ENCODE measurements around the gene FARSB. TPM values are rescaled to one million over a fixed set of nuclear protein-coding genes. Genes with fewer than 3 reads are reported as not detected.
"Not testable (repeated sequence)": the region's sequence is repeated elsewhere in the genome, so short reads cannot be mapped to it uniquely, and the experiment has no call there.

Gene FARSB
- total and polyA plus RNA-seq, 4 donors: 9.5 to 17.0 (median 15.5) TPM

DNA sequence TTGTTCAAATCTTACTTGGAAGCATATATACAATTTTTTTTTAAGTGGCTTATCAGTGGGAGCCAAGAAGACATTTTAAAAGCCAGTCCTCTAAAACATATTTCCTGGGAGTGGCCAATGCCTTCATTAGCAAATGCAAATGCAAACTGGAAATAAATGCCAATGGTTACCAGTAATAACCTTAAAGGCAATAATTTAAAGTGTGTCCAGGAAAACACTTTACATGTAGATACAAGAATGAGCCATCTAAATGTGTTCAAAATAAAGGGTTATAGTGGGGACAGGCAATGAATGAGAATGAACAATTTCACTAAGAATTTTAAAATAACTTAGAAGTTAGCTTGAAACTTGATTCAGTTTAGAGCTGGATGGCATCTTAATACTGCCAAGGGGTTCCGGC is 64.2 kb downstream of the FARSB start:
- H3K4me1 ChIP-seq (ENCODE audit: control insufficient read depth in 5 of 5, insufficient read depth in 5 of 5, low read length in 5 of 5): no peaks in the 10 kb centered on the region
- DNase-seq (no peak), ATAC-seq (ENCODE audit: insufficient read depth, low FRiP score) (no peak)
- H3K36me3 ChIP-seq (ENCODE audit: control insufficient read depth in 4 of 4, insufficient read depth in 4 of 4, low read length in 4 of 4): peaks cover 2 to 5% (median 2%) of the 10 kb centered on the region in 4 donors
- H3K27ac ChIP-seq (ENCODE audit: low read depth in 1 of 2, low read length in 1 of 2): no peak overlapping the region
- TF ChIP-seq, protein P1, sequence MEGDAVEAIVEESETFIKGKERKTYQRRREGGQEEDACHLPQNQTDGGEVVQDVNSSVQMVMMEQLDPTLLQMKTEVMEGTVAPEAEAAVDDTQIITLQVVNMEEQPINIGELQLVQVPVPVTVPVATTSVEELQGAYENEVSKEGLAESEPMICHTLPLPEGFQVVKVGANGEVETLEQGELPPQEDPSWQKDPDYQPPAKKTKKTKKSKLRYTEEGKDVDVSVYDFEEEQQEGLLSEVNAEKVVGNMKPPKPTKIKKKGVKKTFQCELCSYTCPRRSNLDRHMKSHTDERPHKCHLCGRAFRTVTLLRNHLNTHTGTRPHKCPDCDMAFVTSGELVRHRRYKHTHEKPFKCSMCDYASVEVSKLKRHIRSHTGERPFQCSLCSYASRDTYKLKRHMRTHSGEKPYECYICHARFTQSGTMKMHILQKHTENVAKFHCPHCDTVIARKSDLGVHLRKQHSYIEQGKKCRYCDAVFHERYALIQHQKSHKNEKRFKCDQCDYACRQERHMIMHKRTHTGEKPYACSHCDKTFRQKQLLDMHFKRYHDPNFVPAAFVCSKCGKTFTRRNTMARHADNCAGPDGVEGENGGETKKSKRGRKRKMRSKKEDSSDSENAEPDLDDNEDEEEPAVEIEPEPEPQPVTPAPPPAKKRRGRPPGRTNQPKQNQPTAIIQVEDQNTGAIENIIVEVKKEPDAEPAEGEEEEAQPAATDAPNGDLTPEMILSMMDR (IDR thresholded peaks at IDR 0.05; ENCODE audit: control extremely low read depth, extremely low read depth): no peak
- H3K9me3 ChIP-seq (ENCODE audit: control insufficient read depth in 4 of 4, insufficient read depth in 3 of 4, low read length in 3 of 4): no peaks in the 10 kb centered on the region
- H3K27me3 ChIP-seq (ENCODE audit: control insufficient read depth in 3 of 3, insufficient read depth in 3 of 3, low read length in 2 of 3): no peaks in the 10 kb centered on the region
- no peak overlapping the region for H3K9ac ChIP-seq (ENCODE audit: insufficient read depth in 1 of 2, low read length in 2 of 2)
- 99 to 100% methylated on average over 1 of the region's 1 CpG for WGBS, 2 donors
- H3K4me3 ChIP-seq: no peak overlapping the region

DNA sequence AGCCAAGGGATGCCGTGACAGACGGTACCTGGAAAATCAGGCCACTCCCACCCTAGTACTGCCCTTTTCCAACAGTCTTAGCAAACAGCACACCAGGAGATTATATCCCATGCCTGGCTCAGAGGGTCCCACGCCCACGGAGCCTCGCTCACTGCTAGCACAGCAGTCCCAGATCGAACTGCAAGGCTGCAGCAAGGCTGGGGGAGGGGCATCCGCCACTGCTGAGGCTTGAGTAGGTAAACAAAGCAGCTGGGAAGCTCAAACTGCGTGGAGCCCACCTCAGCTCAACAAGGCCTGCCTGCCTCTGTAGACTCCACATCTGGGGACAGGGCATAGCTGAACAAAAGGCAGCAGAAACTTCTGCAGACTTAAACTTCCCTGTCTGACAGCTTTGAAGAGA is 71.3 kb downstream of the FARSB start:
- H3K9ac ChIP-seq (ENCODE audit: insufficient read depth in 1 of 2, low read length in 2 of 2); H3K4me1 ChIP-seq (ENCODE audit: control insufficient read depth in 5 of 5, insufficient read depth in 5 of 5, low read length in 5 of 5); H3K9me3 ChIP-seq (ENCODE audit: control insufficient read depth in 4 of 4, insufficient read depth in 3 of 4, low read length in 3 of 4); H3K27ac ChIP-seq (ENCODE audit: low read depth in 1 of 2, low read length in 1 of 2); H3K4me3 ChIP-seq; DNase-seq; ATAC-seq (ENCODE audit: insufficient read depth, low FRiP score); H3K27me3 ChIP-seq (ENCODE audit: control insufficient read depth in 3 of 3, insufficient read depth in 3 of 3, low read length in 2 of 3): not testable (repeated sequence)
- peaks cover 0 to 12% (median under 1%) of the 10 kb centered on the region in 4 donors for H3K36me3 ChIP-seq (ENCODE audit: control insufficient read depth in 4 of 4, insufficient read depth in 4 of 4, low read length in 4 of 4)
- 96 to 99% methylated on average over 8 of the region's 8 CpGs for WGBS, 2 donors

DNA sequence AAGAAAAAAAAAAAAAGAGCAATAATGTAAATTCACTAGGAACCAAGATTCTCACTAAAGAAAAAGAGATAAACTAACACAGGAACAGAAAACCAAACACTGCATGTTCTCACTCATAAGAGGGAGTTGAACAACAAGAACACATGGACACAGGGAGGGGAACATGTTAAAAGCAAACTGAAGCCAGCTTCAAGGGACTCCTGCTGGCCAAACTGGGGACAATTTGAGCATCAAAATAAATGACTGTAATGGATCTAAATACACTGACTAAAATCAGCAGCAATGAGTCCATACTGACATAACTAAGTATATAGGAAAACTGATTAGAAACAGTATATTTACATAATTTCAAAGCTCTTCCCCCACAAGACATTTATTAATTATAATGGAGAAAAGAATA is 73.0 kb downstream of the FARSB start:
- Histone ChIP-seq H3K27me3 (ENCODE audit: control insufficient read depth in 3 of 3, insufficient read depth in 3 of 3, low read length in 2 of 3) (no peaks in the 10 kb centered on the region), H3K9ac (ENCODE audit: insufficient read depth in 1 of 2, low read length in 2 of 2) (no peak overlapping the region), H3K36me3 (ENCODE audit: control insufficient read depth in 4 of 4, insufficient read depth in 4 of 4, low read length in 4 of 4) (peaks cover 0 to 12% (median under 1%) of the 10 kb centered on the region in 4 donors), H3K4me1 (ENCODE audit: control insufficient read depth in 5 of 5, insufficient read depth in 5 of 5, low read length in 5 of 5) (no peaks in the 10 kb centered on the region), H3K27ac (ENCODE audit: low read depth in 1 of 2, low read length in 1 of 2) (no peak overlapping the region), H3K4me3 (no peak overlapping the region), H3K9me3 (ENCODE audit: control insufficient read depth in 4 of 4, insufficient read depth in 3 of 4, low read length in 3 of 4) (peaks cover 0 to 4% (median 0%) of the 10 kb centered on the region in 4 donors)
- DNase-seq (peak in 2 of 3 donors; percentile 11 to 13), ATAC-seq (ENCODE audit: insufficient read depth, low FRiP score) (no peak)
- TF ChIP-seq, protein P1 (IDR thresholded peaks at IDR 0.05; ENCODE audit: control extremely low read depth, extremely low read depth): no peak

DNA sequence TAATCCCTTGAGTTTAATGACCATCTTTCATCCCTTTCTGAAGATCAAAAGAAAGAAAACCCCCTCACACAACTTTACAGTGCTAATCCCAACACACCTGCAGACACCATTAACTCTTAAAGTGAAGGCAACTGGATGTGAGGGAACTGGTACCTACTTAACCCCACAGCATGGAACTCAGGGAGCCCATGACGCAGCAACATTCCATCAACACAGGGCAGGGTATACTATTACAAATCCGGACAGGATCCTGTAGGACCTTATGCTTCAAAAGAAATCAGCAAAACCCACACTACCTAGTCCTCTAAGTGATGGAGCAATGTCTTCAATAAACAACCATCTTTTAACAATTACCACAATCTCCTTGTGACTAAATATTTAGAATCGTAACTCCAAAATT is 78.6 kb downstream of the FARSB start:
- Histone ChIP-seq H3K4me1 (ENCODE audit: control insufficient read depth in 5 of 5, insufficient read depth in 5 of 5, low read length in 5 of 5) (peaks cover 0 to 25% (median 6%) of the 10 kb centered on the region in 5 donors), H3K9me3 (ENCODE audit: control insufficient read depth in 4 of 4, insufficient read depth in 3 of 4, low read length in 3 of 4) (no peaks in the 10 kb centered on the region), H3K4me3 (no peak overlapping the region), H3K27me3 (ENCODE audit: control insufficient read depth in 3 of 3, insufficient read depth in 3 of 3, low read length in 2 of 3) (no peaks in the 10 kb centered on the region), H3K27ac (ENCODE audit: low read depth in 1 of 2, low read length in 1 of 2) (no peak overlapping the region), H3K9ac (ENCODE audit: insufficient read depth in 1 of 2, low read length in 2 of 2) (no peak overlapping the region), H3K36me3 (ENCODE audit: control insufficient read depth in 4 of 4, insufficient read depth in 4 of 4, low read length in 4 of 4) (peaks cover 1 to 8% (median 3%) of the 10 kb centered on the region in 4 donors)
- no peak for ATAC-seq (ENCODE audit: insufficient read depth, low FRiP score)
- TF ChIP-seq, protein P1 (IDR thresholded peaks at IDR 0.05; ENCODE audit: control extremely low read depth, extremely low read depth): no peak
- WGBS, 2 donors: 66 to 83% methylated on average over 3 of the region's 3 CpGs
- no peak for DNase-seq
